ENCODE measurements around the gene CORO7. TPM values are rescaled to one million over a fixed set of nuclear protein-coding genes. Genes with fewer than 3 reads are reported as not detected.

CORO7 gene
- total RNA-seq, result 51.5 TPM

DNA sequence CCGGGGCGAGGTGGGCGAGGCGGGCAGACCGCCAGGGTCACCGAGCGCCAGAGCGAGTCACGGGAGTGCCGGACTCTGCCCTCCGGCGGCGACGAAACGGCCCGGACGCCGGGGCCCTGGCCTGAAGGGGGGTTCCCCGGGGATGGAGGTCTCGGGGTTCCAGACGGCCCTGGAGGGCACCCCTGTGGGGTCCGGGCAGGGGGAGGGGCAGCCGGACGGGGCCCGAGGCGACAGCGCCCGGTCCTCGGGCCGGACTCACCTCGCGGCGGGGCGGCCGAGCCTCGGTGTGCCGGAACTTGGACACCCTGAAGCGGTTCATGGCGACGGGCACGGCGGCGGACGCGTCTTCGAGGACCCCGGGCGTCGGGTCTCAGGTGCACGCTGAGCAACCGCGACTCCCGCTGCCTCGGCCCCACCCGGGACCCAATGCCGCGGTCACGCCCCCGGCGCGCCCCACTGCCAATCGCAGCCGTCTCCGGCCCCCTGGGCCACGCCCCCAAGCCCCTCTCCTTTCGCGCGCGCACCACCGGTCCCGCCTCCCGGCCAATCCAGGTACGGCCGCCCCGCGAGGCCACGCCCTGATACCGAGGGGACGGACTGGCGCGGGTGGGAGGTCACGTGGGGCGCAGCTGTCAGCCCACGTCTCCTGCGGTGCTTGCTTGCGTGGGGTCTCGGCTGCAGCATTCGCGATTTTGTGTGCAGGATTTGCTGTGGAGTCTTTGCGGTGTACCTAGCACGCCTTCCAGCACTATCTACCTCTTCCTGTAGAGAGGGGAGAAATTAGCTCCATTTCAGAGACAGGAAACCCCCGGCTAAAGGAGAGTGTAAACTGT is at the start of gene CORO7:
Gene CORO7, minus strand, starts transcription at position 397 of the 833 bp plus-strand sequence. Its CDS starts 78 bp downstream, at position 319.
- ATAC-seq, result peak; percentile 94
- intact Hi-C loops (cut with DNase I), result no loop called here
- peak; percentile 99 for DNase-seq (ENCODE audit: low spot score)

DNA sequence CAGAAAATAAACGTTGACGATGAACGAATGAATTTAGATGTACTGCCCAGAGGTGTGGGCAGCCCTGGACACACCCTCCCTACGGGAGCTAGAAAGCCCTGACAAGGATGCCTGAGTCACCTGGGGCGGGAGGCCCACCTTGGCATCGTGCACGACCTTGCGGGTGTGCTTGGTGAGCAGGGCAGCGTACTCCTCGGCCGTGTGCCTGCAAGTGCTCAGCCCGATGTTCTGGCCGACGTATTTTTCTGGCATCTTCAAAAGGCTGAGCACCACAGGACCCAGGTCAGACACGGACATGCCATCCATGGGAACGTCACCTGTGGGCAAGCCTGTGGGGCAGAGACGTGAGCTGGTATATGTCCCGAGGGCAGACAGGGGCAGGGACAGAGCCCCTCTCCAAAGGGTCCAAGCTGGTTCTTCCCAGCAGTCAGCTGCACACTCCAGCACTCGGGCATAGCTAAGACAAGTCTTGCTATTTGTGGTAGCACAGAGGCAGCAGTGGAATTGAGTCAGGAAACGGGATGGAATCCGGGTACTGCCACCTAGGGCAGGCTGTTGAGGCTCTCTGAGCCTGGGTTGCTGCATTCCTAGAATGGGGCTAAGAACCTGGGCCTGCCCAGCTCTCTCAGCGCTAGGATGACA is 47.2 kb upstream of the CORO7 start:
- ATAC-seq, result no peak
- no peak for DNase-seq (ENCODE audit: low spot score)
- intact Hi-C loops (cut with DNase I), result no loop called here

DNA sequence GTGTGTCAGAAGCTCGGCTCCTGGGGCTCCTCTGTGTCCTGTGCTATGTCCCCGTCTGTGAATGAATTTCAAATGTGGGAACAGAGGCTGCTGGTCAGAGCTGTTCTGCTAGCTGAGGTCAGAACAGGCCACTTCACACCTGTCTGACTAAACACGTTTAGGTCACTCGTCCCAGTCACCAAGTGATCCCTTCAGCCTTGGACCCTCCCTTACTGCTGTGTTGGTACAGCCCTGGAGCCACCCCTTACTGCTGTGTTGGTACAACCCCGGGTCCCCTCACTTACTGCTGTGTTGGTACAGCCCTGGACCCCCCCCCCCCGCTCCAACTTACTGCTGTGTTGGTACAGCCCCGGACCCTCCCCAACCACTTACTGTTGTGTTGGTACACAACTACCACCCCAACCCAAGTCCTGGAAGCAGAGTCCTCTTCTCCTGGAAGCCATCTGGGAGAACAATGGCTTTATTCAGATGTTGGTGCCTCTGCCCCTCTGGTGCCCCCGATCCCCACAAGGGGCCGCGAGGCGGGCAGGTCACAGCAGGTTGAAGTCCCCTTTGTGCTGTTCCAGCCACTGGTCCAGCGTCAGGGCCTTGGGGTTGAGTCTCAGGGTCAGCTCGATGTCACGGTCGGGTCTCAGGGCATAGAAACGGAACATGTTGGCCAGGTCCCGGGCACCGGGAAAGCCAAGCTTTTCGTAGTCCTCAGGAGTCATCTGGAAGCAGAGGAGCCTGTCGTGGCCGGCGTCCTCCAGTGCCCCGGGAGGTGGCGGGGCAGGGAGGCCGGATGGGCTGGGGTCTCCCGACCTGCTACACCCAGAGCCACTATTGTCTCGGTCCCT is 45.1 kb upstream of the CORO7 start:
- intact Hi-C loops (cut with DNase I), result no loop called here
- ATAC-seq (no peak), DNase-seq (ENCODE audit: low spot score) (no peak)

DNA sequence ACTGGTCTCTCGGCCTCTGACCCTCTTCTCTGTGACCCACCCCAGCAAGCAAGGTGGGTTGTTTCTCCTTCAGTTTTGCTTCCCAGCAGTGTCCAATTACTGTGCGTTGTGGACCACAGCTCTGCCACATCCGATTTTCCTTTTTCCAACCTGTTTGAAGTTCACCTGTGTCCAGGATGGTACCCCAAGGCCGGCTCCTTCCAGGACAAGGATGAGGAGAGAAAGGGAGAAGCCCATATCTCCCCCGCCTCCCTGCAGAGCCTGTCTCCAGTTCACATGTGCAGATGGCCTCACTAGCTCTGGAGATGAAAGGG is 44.5 kb upstream of the CORO7 start:
- ATAC-seq (no peak), DNase-seq (ENCODE audit: low spot score) (no peak)
- intact Hi-C loops (cut with DNase I), result no loop called here

DNA sequence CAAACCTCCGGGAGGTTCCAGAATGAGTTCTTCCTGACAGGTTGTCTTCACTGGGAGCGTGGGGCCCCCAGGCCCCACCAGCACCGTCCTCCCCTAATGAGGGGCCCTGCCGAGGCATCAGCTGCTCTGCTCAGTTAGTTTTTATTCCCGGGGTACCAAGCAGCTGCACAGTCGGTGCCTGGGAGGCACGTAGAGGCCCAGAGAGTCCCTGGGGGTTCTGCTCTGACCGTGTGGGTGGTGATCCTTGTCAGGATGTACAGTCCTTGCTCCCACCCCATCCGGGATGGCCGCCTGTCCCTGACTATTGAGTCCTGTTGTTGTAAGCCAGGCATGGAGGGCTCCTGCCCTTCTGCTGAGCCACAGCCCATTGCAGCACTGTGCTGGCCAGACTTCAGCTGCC is 39.6 kb upstream of the CORO7 start:
- ATAC-seq, result no peak

GRCh38 chr16:4455081-4455480 is 38.7 kb upstream of the CORO7 start:
- intact Hi-C loops (cut with DNase I), result no loop called here
- ATAC-seq (no peak), DNase-seq (ENCODE audit: low spot score) (no peak)

More for the DNA sequence above, 39.6 kb upstream of the CORO7 start:
- intact Hi-C loops (cut with DNase I), result no loop called here
- no peak for DNase-seq (ENCODE audit: low spot score)

- no peak for DNase-seq (ENCODE audit: low spot score)
- ATAC-seq, result no peak
- intact Hi-C loops (cut with DNase I), result no loop called here
Observed at GRCh38 chr16:4454623-4455022, 38.2 kb upstream of the CORO7 start.

- ATAC-seq (no peak), DNase-seq (ENCODE audit: low spot score) (no peak)
- intact Hi-C loops (cut with DNase I), result no loop called here
Observed at GRCh38 chr16:4452674-4453073, 36.3 kb upstream of the CORO7 start.

- DNase-seq (ENCODE audit: low spot score) (no peak), ATAC-seq (no peak)
- intact Hi-C loops (cut with DNase I), result no loop called here
Observed at GRCh38 chr16:4450931-4451519, 34.6 kb upstream of the CORO7 start.

- intact Hi-C loops (cut with DNase I), result no loop called here
- DNase-seq (ENCODE audit: low spot score), result no peak
- no peak for ATAC-seq
Observed at GRCh38 chr16:4450430-4450829, 34.0 kb upstream of the CORO7 start.

DNA sequence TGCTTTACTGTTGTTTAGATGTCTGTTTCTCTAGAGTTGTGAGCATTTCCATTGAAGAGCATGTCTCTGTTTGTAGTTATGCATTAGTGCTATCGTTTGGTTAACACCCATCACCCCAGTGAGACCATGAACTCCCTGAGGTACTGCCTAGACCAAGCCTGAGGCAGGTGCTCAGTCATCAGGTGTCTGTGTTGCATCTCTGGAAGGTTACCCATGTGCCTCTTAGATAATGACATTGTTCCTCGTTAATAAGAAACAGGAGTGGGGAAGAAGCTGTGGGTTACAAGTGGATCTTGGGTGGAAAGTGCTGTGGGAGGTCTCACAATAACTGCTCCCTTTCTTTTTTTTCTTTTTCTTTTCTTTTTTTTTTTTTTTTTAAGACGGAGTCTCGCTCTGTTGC is 27.6 kb upstream of the CORO7 start:
- intact Hi-C loops (cut with DNase I), result no loop called here
- ATAC-seq (no peak), DNase-seq (ENCODE audit: low spot score) (no peak)

- DNase-seq (ENCODE audit: low spot score) (no peak), ATAC-seq (no peak)
- intact Hi-C loops (cut with DNase I), result no loop called here
Observed at GRCh38 chr16:4443271-4443670, 26.9 kb upstream of the CORO7 start.

DNA sequence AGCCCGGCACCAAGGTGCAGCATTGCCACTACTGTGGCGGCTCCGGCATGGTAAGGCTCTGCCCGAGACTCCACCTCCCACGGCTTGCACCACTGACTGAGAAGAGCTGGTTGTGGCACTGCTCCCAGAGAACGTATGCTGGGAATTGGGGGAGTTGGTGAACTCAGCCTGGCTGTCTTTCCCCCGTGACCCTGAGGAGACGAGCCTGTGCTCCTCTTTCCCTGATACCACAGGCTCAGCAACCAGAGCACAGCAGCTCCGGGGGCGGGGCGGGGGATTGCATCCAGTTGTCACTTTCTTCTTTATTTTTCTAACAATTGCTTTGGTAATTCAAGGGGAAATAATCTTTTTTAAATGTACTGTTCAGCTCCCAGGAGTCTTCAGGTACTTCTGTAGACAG is 26.0 kb upstream of the CORO7 start:
- DNase-seq (ENCODE audit: low spot score), result no peak
- intact Hi-C loops (cut with DNase I), result no loop called here
- ATAC-seq, result no peak

DNA sequence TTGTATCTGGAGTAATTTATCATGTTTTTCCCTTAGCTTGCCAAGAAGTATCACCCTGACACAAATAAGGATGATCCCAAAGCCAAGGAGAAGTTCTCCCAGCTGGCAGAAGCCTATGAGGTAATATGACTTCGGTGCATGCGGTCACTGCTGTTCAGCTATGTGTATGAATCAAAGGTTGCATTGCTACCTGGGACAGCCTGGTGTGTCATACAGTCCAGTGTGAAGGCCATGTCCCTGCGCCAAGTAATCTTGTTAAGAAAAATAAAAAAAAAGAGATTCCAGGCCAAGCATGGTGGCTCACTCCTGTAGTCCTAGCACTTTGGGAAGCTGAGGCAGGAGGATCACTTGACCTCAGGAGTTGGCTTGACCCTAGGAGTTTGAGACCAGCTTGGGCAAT is 21.0 kb upstream of the CORO7 start:
- DNase-seq (ENCODE audit: low spot score), result no peak
- intact Hi-C loops (cut with DNase I), result no loop called here
- no peak for ATAC-seq

DNA sequence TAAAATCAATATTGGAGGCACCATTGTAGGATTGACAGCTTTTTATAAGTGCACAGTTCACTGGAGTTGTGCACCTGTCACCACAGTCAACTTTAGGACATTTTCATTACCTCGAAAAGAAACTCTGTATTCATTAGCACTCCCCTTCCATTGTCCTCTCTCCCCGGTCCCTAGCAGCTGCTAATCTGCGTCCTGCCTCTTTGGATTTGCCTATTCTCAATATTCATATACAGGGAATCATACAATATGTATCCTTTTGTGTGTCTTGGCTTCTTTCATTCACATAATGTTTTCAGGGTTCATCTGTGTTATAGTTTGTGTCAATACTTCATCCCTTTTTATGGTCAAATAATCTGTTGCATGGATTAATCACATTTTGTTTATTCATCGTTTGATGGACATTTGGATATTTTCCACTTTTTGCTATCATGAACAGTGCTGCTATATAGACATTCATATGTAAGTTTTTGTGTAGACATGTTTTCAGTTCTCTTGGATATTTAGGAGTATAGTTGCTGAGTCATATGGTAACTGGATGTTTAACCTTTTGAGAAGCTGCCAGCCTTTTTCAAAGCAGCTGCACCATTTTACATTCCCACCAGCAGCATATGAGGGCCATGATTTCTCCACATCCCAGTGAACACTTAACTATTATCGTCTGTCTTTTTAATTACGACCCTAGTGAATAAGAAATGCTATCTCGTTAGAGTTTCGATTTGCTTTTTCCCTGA is 19.1 kb upstream of the CORO7 start:
- ATAC-seq, result no peak
- no peak for DNase-seq (ENCODE audit: low spot score)
- intact Hi-C loops (cut with DNase I), result no loop called here

DNA sequence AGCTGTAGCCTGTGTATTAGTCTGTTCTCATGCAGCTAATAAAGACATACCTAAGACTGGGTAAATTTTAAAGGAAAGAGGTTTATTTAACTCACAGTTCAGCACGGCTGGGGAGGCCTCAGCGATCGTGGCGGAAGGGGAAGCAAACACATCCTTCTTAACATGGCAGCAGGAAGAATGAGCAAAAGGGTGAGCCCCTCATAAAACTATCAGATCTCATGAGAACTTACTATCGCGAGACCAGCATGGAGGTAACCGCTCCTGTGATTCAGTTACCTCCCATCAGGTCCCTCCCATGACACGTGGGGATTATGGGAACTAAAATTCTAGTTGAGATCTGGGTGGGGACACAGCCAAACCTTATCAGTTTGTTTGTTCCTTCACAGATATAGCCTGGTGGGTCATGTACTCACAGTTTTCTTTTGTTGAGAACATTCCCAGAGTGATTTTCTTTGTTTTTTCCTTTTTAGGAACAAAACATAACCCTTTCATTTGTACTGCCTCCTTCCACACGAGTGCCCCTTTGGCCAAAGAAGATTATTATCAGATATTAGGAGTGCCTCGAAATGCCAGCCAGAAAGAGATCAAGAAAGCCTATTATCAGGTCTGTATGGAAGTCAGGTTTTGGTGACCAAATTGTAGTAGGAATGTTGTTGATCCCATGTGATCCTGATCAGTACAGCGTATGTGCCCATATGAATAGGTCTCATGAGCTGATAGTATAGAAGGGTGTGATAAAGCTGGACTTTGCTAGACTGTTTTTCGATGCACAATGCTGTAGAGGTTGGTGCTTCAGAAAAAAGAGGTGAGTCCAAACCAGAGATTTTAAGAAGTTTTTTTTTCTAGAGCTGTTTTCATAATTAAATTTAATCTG is 17.8 kb upstream of the CORO7 start:
- DNase-seq (ENCODE audit: low spot score) (no peak), ATAC-seq (no peak)
- intact Hi-C loops (cut with DNase I), result no loop called here

DNA sequence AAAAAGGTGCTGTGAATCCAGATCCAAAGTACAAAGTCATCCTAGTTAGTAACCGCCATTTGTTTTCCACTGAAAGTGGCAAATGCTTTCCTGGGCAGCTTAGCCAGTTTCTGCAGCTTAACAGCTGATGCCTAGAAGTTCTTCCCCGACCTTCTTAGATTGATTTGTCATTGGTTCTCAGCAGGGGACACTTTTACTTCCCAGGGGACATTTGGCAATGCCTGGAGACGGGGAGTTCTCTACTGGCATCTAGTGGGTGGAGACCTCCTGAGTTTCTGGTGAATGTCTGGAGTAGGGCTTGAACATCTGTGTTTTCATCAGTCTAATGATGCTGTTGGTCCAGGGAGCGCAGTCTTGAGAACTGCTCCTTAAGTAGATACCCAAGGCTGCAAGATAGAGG is 16.8 kb upstream of the CORO7 start:
- ATAC-seq, result no peak
- no peak for DNase-seq (ENCODE audit: low spot score)
- intact Hi-C loops (cut with DNase I), result no loop called here

- ATAC-seq (no peak), DNase-seq (ENCODE audit: low spot score) (no peak)
- intact Hi-C loops (cut with DNase I), result no loop called here
Observed at GRCh38 chr16:4431023-4431422, 14.6 kb upstream of the CORO7 start.
